Activated naive CD4-positive, alpha-beta T cell (primary cell): ENCODE data around the gene COL4A2.

ENCODE experiments used
- DNase-seq, 4 experiments: peaks; one replicate each; lab custom pipeline; 2025; lab: John Stamatoyannopoulos, UW

COL4A2 gene

DNA sequence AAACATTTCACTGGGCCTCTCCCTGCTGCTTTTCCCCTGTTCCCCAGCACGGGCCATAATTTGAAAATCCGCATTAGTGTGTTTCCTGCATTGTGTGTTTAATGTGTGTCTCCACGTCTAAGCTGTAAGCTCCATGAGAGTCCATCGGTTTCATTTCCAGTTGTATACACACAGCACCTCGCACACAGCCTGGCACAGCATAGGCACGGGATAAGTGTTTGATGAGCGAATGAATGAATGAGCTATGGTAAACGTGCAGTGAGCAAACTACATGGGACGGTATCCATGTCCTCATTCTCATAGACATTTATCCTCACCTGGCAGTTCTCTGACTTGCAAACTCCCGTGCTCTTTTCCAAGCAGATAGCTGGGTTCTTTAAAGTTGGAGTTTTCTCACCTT, 148.4 kb downstream of the COL4A2 start:
- no peak for DNase-seq

DNA sequence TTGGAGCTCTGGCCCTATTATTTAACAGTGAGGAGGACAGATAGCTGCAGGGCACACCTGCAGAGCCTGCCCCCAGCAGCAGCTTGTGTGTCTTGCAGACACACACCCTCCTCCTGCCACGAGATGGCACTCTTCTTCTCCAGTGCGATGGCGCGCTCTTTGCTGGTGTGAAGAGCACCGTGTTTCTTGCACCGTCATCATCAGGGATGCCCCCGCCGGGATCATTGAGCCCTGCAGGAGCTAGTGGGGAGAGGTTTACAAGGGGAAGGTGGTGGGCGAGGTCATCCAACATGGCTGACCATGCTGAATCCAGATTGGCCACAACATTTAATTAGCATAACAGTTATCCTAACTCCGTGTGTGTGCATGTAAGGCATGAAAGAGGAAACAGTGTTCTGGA, 148.9 kb downstream of the COL4A2 start:
- DNase-seq = peak; percentile 18 to 27 (median 22)

DNA sequence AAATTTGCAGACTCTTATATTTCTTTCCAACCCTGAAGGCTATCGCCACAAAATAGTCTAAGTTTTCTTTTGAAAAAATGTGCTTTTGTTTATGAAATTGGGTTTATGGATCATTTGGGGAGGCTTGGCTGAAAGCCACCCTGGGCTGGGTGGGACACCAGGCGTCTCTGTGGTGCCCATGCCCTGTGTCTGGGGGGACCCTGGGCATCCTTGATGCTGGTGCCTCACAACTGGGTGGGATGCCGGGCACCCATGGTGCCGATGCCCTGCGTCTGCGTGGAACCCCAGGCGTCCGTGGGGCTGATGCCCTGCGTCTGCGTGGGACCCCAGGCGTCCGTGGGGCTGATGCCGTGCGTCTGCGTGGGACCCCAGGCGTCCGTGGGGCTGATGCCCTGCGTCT, 149.5 kb downstream of the COL4A2 start:
- no peak for DNase-seq

DNA sequence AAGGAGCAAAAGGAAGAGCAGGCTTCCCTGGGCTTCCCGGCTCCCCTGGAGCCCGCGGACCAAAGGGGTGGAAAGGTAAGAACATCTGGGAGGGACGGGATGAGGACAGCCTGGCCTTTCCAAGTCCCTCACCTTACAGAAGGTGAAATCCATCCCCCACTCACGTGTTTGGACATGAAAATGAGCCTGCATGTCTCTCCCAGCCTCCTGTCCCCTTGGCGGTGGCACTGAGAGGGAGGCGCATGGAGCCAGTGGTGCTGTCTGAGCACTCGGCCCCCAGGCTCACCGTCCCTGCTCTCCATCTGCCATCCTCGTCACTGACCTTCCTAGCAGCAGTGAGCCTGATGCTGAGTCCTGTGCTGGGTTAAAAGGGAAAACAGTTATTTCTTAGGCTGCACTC, 150.3 kb downstream of the COL4A2 start:
- no peak for DNase-seq

DNA sequence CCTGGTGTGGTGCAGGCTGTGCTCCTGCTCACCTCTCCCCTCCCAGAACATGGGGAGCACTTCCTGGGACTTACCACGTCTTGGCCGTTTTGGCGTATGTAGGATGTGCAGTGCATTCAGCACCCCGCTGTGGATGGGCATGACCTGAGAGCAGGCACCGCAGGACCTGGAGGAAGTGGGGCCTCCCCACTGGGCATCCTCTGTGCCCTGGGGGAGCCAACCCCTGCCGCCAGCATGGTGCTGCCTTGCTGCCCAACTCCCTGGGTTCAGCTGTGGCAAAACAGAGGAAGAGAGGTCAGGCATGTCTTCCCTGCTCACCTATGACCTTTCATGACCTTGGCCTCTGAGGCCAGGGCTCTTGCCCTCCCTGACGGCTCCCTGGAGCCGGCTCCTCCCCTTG, 150.9 kb downstream of the COL4A2 start:
- DNase-seq = no peak

DNA sequence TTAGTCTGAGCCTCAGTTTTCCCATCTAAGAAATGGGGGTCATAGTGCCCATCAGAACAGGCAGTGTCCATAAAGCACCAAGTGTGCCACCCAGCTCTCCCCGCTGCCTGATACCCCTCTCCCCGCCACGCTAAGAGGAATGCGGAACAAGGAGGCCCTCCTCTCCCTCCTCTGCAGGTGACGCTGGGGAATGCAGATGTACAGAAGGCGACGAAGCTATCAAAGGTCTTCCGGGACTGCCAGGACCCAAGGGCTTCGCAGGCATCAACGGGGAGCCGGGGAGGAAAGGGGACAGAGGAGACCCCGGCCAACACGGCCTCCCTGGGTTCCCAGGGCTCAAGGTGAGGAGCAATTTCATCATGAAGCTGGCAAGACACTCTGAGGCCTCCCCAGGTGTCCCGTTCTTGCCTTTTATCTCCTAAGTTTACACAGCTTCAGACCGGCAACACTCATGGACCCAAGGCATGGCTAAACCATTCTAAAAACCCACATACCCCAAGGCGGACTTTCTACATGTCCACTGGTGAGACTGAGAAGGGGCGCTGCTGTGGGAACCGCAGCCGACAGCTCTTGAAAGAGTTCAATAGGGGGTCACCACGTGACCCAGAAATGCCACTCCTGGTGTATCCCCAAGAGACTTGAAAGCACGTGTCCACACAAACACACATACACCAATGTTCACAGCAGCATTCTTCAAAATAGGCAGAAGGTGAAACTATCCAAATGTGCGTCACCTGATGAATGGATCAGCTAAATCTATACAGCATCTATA, 151.7 kb downstream of the COL4A2 start:
- DNase-seq = no peak

DNA sequence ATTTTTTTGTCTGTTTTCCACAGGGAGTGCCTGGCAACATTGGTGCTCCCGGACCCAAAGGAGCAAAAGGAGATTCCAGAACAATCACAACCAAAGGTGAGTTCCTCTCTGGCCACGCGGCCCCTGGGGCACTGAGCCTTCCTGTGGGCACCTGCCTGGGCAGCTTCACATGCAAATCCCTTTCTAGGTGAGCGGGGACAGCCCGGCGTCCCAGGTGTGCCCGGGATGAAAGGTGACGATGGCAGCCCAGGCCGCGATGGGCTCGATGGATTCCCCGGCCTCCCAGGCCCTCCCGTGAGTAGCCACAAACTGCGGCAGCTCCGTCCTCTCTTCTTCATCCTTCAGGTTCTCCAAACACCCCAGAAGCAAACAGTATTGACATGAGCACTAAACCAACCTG, 155.0 kb downstream of the COL4A2 start:
- no peak for DNase-seq

DNA sequence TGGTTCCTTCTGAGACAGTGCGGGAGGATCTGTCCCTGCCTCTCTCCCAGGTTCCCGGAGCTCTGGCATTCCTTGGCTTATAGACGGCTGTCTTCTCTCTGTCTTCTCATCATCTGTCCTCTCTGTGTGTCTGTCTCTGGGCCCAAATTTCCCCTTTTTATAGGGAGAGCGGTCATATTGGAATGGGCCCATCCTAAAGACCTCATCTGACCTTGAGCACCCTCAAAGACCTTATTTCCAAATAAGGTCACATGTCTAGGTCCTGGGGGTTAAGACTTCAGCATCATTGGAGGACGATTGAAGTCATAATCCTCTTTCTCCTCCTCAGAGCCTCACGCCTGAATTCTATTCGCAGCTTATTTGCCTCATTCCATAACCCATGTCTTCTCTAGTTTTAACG, 156.1 kb downstream of the COL4A2 start:
- no peak for DNase-seq

DNA sequence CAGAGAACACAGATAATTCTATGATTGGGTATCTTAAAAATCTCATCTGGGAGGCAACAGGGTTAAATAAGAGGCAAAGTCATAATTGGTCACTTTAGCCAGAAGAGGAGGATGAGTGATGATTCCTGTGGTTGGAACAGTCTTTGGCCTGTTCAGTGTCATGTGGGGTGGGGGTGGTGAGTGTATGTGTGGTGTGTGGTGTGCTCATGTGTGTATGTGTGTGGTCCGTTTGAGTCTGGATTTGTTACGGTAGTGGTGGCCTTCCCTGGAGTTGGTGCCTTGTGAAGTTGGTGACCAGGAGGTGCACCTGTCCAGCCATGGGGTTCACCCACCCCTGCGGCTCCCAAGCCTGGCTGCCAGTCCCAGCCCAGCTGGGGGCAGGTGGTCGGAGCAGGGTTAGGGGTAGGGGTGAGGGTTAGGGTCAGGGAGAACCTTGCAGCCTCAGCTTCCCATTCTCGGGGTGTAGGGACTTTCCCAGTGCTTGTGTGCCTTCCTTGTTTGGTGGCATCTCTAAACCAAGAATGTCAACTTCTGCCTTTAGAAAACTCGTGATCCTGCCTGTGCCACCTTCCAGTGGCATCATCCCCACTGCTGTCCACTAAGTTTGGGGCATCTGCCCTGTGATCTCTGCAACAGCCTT, 156.9 kb downstream of the COL4A2 start:
- no peak for DNase-seq

DNA sequence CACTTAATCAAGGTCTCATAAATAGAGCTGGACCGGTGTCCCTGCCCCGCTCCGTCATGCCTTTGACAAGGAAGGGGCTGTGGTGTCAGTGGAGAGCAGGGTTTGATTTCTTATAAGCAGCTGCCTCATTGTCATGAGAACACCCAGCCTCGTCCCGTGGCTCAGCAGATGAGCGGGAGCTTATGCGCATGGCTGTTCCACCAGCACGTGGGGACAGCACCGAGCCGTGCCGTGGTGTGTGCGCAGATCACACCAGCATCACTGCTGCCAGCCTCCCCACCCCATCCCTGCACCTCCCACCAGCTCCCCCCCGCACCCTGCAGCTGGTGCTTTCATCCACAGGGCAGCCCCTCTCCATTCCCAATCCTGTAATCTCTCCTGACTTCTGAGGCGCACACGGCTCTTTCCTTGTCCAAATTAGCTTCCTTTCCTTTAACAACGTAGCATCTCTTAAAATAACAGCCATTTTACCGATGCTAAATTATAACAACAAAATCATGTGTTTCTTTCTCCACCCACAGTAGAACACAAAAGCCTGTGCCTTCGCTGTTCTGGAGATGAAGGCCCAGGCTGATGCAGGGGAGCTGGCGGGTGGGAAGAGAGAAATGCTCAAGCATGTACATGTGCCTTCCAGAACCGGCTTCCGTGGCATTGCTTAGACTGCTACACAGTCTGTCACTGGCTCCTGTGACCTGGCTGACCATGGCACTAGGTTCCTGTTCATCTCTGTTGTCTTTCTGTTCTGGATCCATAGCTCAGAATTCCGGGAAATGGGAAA, 157.7 kb downstream of the COL4A2 start:
- no peak for DNase-seq

DNA sequence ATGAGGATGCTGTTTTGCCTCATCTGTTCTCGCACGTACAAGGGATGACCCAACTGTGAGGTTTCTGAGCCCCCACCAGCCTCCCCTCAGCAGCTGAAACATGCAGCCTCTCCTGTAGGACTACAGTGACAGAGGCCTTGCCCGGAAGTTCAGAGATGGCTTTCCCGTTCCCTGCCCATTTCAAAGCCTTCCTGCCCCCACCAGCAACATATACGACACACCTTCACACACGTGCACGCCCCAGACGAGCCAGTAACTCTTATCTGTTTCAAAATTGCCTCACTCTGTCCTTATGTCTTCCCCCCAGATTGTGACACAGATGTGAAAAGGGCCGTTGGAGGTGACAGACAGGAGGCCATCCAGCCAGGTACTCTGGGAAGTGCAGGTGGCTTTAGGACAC, 158.6 kb downstream of the COL4A2 start:
- no peak for DNase-seq

DNA sequence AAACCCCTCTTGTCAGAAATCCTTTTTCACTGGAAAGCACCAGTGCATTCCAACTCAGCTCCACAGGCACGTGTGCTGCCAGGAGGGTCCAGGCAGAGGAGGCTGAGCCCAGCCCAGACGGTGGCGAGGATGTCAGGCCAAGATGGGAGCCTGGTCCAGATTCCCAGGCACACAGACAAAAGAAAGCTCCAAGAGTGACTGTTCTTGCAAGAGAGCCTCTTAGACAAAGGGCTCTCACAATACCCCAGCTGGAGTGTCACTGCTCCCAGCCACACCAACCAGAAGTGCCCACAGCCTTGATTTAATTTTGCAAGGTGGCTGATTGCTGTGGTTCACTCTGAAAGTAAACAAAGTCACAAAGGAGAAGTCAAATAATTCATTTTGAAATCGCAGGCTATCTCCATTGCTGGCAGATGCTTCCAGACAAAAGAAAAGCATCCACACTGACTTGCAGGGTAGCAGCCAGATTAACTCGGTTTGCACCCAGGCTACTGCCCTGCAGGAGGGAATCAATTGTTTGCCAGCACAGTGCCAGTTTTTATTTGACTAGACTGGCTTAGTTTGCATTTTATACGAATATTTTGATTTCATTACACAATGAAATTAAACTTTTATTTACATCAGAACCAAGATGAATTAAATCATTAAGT, 159.3 kb downstream of the COL4A2 start:
- DNase-seq = no peak

DNA sequence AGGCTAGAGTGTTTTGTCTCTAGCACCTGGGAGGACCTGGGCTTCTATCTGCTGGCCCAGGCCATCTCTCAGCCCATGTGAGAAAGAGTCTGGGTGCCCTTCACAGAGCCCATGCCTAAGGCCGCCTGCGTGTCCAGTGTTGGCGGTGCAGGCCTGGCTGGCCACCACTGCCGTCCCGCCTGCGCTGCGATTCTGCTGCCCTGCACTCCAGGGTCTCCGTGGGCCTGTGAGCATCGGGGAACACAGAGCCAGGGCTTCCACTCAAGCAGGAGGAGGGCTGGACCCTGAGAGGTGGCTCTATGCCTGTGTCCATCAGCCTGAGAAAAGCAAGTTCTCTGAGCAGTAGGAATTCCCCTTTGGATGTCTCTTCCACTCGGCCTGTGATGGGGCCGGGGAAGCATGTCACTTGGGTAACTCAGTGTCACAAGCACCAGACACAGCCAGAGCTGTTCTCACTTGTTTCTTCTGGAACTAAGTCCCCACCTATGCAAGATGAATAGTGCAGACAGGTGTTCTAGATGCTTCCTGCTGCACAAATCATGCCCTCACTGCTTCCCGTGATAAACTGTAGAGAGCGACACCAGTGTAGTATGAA, 160.5 kb downstream of the COL4A2 start:
- DNase-seq = no peak

DNA sequence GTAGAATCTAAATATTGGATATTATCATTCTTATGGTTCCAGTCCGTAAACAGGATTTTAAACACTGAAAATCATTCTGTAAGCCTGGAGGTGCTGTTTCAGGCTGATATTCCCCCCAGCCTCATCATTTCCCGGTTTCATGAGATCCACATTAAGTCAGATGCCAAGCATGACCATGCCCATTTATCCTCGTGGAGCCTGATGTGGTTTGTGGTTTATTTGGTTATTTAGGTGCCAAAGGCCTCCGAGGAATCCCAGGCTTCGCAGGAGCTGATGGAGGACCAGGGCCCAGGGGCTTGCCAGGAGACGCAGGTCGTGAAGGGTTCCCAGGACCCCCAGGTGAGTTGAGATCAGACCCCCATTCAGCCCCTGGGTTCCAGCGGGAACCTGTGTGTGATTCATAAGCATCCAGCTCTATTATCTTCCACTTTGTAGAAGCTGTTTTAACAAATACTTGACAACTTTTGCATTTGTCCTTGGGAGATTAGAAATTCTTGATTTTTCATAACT, 162.0 kb downstream of the COL4A2 start:
- no peak for DNase-seq

DNA sequence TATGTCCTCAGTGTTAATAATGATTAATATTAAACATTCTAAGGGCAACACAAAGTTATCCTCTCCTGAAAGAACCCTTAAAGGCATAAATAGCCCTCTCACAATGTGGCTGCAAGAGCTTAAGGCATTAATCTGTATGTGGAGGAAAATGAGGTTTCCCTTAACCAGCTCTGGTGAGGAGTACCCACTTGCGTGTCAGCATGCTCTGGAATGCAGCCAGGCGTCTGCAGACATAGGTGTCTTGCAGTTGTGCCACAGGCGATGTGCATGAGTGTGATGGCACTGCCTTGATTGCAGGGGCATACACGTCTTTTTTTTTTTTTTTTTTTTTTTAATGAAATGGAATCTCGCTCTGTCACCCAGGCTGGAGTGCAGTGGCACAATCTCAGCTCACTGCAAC, 162.5 kb downstream of the COL4A2 start:
- DNase-seq = no peak

DNA sequence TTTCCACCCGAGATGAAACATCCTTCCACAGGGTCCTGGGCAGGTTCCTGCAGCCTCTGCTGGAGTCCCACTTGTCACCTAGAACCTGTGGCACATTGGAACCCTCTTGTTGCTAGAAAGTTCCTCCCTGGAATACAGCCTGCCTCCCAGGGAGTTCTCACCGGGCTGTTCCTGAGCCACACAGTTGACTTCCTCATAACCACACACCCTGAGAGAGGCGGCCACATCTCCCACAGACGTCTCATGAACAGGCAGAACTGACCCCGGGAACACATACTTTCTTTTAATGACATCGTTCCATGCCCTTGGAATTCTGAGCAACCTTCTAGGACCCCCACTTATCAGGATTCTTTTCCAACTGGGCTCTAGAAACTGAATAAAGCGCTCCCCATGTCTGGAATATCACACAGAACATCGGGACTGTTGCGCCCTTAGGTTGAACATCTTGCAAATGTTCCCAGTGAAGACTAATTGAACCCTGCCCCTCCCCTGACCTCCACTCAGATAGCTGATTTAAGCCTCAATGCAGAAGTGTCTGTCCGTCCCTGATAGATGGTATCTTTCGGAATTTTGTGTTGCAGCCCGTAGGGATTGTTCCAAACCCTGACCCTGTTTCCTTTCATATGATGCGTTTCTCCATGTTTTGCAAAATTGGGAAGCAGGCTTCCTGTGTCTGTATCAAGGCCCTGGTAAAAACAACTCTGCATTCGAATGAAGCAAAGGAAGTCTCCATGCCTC, 163.4 kb downstream of the COL4A2 start:
- DNase-seq = no peak

DNA sequence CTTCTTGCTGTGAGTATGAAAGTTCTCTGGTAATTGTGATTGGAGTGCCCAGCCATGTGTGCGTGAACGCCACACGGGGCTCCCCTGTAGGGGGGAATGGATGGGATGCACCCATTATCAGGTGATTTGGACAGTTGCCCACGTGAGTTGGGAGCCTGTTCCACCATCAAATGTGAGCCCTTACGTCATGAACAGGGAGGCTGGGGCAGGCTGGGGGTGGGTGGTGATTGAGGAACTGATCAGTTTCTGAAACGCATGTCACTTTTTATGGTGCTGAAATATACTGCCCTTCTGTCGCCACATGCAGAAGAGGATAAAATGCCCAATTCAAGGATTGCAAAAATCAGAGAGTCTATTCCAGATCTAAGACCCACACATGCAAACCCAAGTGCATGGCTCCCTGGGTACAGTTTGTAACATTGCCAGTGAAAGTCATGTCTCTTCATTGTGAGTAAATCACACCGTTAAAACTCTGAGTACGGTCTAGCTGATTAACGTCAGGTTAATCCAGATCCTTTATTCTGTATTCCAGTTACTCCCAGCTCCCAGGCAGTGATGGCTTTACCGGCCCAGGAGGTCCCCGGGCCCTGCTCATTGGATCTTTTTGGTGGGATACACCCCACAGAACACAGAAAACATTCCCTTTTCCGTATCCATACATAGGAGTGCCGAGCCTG, 164.2 kb downstream of the COL4A2 start:
- no peak for DNase-seq

DNA sequence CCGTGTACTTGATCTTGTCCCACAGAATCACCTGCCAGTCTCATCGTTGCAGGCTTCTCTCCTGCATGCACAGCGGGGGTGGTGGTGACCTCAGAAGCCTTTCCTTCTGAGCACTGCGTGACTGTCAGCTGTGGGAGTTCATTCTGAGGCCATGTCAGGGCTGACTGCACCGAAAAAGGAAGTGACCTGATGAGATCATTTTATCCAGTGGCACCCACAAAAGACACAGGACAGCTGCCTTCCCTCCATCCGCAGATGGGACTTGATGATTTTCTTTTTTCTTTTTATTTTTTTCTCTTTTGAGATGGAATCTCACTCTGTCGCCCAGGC, 164.7 kb downstream of the COL4A2 start:
- DNase-seq = no peak

DNA sequence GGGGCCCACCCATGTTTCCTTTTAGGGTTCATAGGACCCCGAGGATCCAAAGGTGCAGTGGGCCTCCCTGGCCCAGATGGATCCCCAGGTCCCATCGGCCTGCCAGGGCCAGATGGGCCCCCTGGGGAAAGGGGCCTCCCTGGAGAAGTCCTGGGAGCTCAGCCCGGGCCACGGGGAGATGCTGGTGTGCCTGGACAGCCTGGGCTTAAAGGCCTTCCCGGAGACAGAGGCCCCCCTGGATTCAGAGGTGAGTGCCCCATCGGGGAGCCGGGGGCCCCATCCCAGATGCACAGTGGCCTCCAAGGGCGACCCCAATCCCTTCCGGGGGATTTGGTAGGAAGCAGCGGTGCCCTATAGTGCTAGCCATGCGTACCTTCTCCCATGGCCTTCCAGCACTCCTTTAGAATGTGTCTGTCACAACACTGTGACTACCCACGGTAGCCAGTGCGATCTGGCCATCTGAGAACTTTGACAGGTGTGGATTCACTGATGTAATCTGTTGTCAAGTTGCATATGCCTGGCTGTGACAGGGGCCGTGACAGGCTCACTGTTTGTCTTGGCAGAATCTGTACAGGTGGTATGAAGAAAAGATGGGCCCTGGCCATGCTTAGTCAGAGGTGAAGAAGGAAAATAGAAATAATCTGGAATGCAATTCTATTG, 165.9 kb downstream of the COL4A2 start:
- no peak for DNase-seq

DNA sequence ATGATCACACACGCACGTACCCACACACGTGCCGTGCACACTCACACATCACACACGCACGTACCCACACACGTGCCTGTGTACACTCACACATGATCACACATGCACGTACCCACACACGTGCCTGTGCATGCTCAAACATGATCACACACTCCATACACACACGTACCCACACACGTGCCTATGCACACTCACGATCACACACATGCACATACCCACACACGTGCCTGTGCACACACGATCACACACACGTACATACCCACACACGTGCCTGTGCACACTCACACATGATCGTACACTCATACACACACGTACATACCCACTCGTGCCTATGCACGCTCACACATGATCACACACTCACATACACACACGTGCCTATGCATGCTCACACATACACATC, 167.6 kb downstream of the COL4A2 start:
- no peak for DNase-seq
